GM12878 (cell line): ENCODE measurements around the gene DTL. TPM values are rescaled to one million over a fixed set of nuclear protein-coding genes. Genes with fewer than 3 reads are reported as not detected.

Experiments
- ATAC-seq: fragments of 200-7000 bp; cut with Tn5 transposase; 3 replicates; pipeline ENCODE4 v1.9.1; 2020; ENCODE audit warnings: mild to moderate bottlenecking, moderate library complexity
- BruUV-seq: library from RNA; stranded (reverse); fragments of 400-500 nt; replicated peaks from 2 replicates; lab custom pipeline; 2021; lab: Mats Ljungman, UMichigan
- CTCF ChIA-PET: fragments of 300-600 bp; sonication (Branson Sonifier 250); formaldehyde crosslinking; extraction: SDS; loops from one replicate; lab custom pipeline; 2021; ENCODE audit warnings: inconsistent platforms; lab: Yijun Ruan, JAX
- POLR2A ChIA-PET: fragments of 350-600 bp; formaldehyde crosslinking; extraction: SDS; loops from one replicate; lab custom pipeline; 2021; ENCODE audit warnings: inconsistent platforms; lab: Charles Lee
- RAD21 ChIA-PET: fragments of 300-600 bp; sonication (Branson Sonifier 250); formaldehyde crosslinking; loops from one replicate; lab custom pipeline; 2023; ENCODE audit warnings: antibody characterized with exemption; ENCODE audit not compliant: unreplicated experiment; lab: Charles Lee
- SMC1A ChIA-PET: fragments of 300-600 bp; sonication (Branson Sonifier 250); formaldehyde crosslinking; loops from one replicate; lab custom pipeline; 2023; ENCODE audit not compliant: unreplicated experiment, uncharacterized antibody; lab: Charles Lee
- DNase-seq: peaks from one replicate; pipeline ENCODE4 v3.0.0-alpha.2; 2011; ENCODE audit warnings: low read depth, low spot score
- FAIRE-seq: peaks from 3 replicates; lab custom pipeline; 2011; peaks lifted over from hg19 to GRCh38; lab: Jason Lieb, UNC
- H2AFZ ChIP-seq: 2 replicates; pipeline ENCODE4 v1.6.0; 2011; ENCODE audit warnings: low read depth, low read length, control low read depth; ENCODE audit not compliant: control insufficient read depth
- H3K27ac ChIP-seq: 2 replicates; pipeline ENCODE4 v1.5.1; 2011; ENCODE audit warnings: control low read depth; ENCODE audit not compliant: control insufficient read depth, insufficient read depth
- H3K27me3 ChIP-seq, 2 experiments: replicated peaks in 1 of 2; 2 replicates each; pipeline versions ENCODE4 v1.6.0 to v1.6.1; 2011; ENCODE audit warnings: low read length in 1 of 2; ENCODE audit not compliant: control insufficient read depth in 2 of 2, insufficient read depth in 2 of 2
- H3K36me3 ChIP-seq, 2 experiments: 2 replicates each; pipeline ENCODE4 v1.5.1; 2011; ENCODE audit warnings: low read length in 1 of 2; ENCODE audit not compliant: control insufficient read depth in 2 of 2, insufficient read depth in 2 of 2
- H3K4me1 ChIP-seq: 2 replicates; pipeline ENCODE4 v1.6.1; 2011; ENCODE audit warnings: mild to moderate bottlenecking, low read length, moderate library complexity, mixed read lengths; ENCODE audit not compliant: control insufficient read depth, insufficient read depth
- H3K4me2 ChIP-seq: 2 replicates; pipeline ENCODE4 v1.6.0; 2011; ENCODE audit warnings: control low read depth; ENCODE audit not compliant: control insufficient read depth, insufficient read depth
- H3K4me3 ChIP-seq: fragments of 200-600 bp; sonication (generic); 2 replicates; pipeline ENCODE4 v1.5.1; 2016
- H3K79me2 ChIP-seq: 2 replicates; pipeline ENCODE4 v1.6.0; 2011; ENCODE audit warnings: low read length; ENCODE audit not compliant: control insufficient read depth, insufficient read depth
- H3K9ac ChIP-seq: 2 replicates; pipeline ENCODE4 v1.8.0; 2011; ENCODE audit warnings: low read length, control low read depth, mixed read lengths; ENCODE audit not compliant: control insufficient read depth, insufficient read depth
- H3K9me3 ChIP-seq: replicated peaks from 3 replicates; pipeline ENCODE4 v1.5.1; 2011; ENCODE audit warnings: mild to moderate bottlenecking, low read length; ENCODE audit not compliant: control insufficient read depth, insufficient read depth
- H4K20me1 ChIP-seq: 2 replicates; pipeline ENCODE4 v1.6.0; 2011; ENCODE audit not compliant: control insufficient read depth, insufficient read depth
- CHD2 ChIP-seq: IDR thresholded peaks from 2 replicates; pipeline ENCODE4 v1.6.1; 2011; ENCODE audit warnings: low read depth, low read length, improper control_type of control experiment, borderline replicate concordance
- EP300 ChIP-seq, 2 experiments: fragments of 150-350 bp in 1 of 2; IDR thresholded peaks; 2 replicates each; pipeline ENCODE4 v1.6.1; 2011 to 2012; ENCODE audit warnings: low read depth in 2 of 2, low read length in 2 of 2, borderline replicate concordance in 1 of 2, improper control_type of control experiment in 1 of 2, inconsistent platforms in 1 of 2; ENCODE audit not compliant: control insufficient read depth in 1 of 2
- HDAC2 ChIP-seq: fragments of 200-600 bp; sonication (generic); IDR thresholded peaks from 2 replicates; pipeline ENCODE4 v1.6.1; 2017
- IKZF2 ChIP-seq, 2 experiments: fragments of 450-650 bp; IDR thresholded peaks; 2 replicates each; pipeline ENCODE4 v1.6.1; 2017; ENCODE audit warnings: mild to moderate bottlenecking in 2 of 2, moderate library complexity in 2 of 2
- KLF5 ChIP-seq: fragments of 450-650 bp; IDR thresholded peaks from 2 replicates; pipeline ENCODE4 v1.6.1; 2014; ENCODE audit warnings: mild to moderate bottlenecking; ENCODE audit not compliant: partially characterized antibody
- NFYB ChIP-seq: IDR thresholded peaks from 2 replicates; pipeline ENCODE4 v1.6.1; 2011; ENCODE audit warnings: low read depth, mild to moderate bottlenecking, low read length, improper control_type of control experiment, moderate library complexity; ENCODE audit not compliant: insufficient read depth
- NR2C1 ChIP-seq: fragments of 450-650 bp; IDR thresholded peaks from 2 replicates; pipeline ENCODE4 v1.6.1; 2017; ENCODE audit warnings: antibody characterized with exemption, mild to moderate bottlenecking, moderate library complexity
- PAX8 ChIP-seq: fragments of 450-650 bp; IDR thresholded peaks from 2 replicates; pipeline ENCODE4 v1.6.1; 2017; ENCODE audit warnings: mild to moderate bottlenecking, moderate library complexity
- RAD21 ChIP-seq: IDR thresholded peaks from 2 replicates; pipeline ENCODE4 v1.6.1; 2011; ENCODE audit warnings: mild to moderate bottlenecking, low read depth, low read length, moderate library complexity; ENCODE audit not compliant: insufficient read depth
- RELA ChIP-seq: fragments of 450-650 bp; IDR thresholded peaks from 2 replicates; pipeline ENCODE4 v1.8.0; 2014; ENCODE audit warnings: borderline replicate concordance; ENCODE audit not compliant: partially characterized antibody
- SMC3 ChIP-seq: IDR thresholded peaks from 2 replicates; pipeline ENCODE4 v1.6.1; 2011; ENCODE audit warnings: low read length, improper control_type of control experiment, borderline replicate concordance
- SPI1 ChIP-seq: IDR thresholded peaks from 2 replicates; pipeline ENCODE4 v1.6.1; 2011; ENCODE audit warnings: low read depth, mild to moderate bottlenecking, low read length, moderate library complexity, borderline replicate concordance; ENCODE audit not compliant: insufficient read depth
- SRF ChIP-seq, 2 experiments: IDR thresholded peaks; 2 replicates each; pipeline ENCODE4 v1.6.1; 2011; ENCODE audit warnings: low read depth in 2 of 2, low read length in 2 of 2, mild to moderate bottlenecking in 1 of 2, moderate library complexity in 1 of 2
- STAT1 ChIP-seq: fragments of 450-650 bp; conservative IDR thresholded peaks from 2 replicates; pipeline ENCODE4 v1.6.1; 2014; ENCODE audit warnings: antibody characterized with exemption, mild to moderate bottlenecking
- SUZ12 ChIP-seq: fragments of 200-600 bp; sonication (generic); IDR thresholded peaks from one replicate; pipeline ENCODE4 v1.6.1; 2018; ENCODE audit warnings: antibody characterized with exemption, mild to moderate bottlenecking; ENCODE audit not compliant: unreplicated experiment
- TCF3 ChIP-seq: IDR thresholded peaks from 2 replicates; pipeline ENCODE4 v1.6.1; 2012; ENCODE audit warnings: low read depth, mild to moderate bottlenecking, low read length, borderline replicate concordance; ENCODE audit not compliant: insufficient read depth
- WRNIP1 ChIP-seq: IDR thresholded peaks from 2 replicates; pipeline ENCODE4 v1.6.1; 2011; ENCODE audit warnings: low read depth, low read length, improper control_type of control experiment, borderline replicate concordance
- ZNF207 ChIP-seq: fragments of 450-650 bp; IDR thresholded peaks from 2 replicates; pipeline ENCODE4 v1.6.1; 2014; ENCODE audit warnings: antibody characterized with exemption, mild to moderate bottlenecking, borderline replicate concordance
- WGBS: methylation state at CpG from one replicate; pipeline ENCODE4 v1.1.6; 2016; ENCODE audit warnings: low lambda C conversion rate; ENCODE audit not compliant: insufficient replicate concordance, insufficient coverage; ENCODE audit errors: missing lambda C conversion rate; 5-methylcytosine and 5-hydroxymethylcytosine counted together
- in situ Hi-C: fragments of 300-500 bp; cut with MboI; formaldehyde crosslinking; loops from 9 replicates; pipeline ENCODE4 v1.14.3; 2018; ENCODE audit warnings: mixed read lengths
- intact Hi-C: fragments of 100-400 bp; cut with micrococcal nuclease; formaldehyde crosslinking; loops from one replicate; pipeline ENCODE4 v1.14.2; 2022; ENCODE audit not compliant: unreplicated experiment
- polyA plus RNA-seq, 11 experiments: library from polyadenylated mRNA; depleted of rRNA in 4 of 11; unstranded in 6 of 11; stranded (reverse) in 5 of 11; fragments of >200 nt; fragmentation: Nextera tagmentation in 4 of 11; fragmentation: Illumina TruSeq in 1 of 11; extraction: Ambion mirVana in 4 of 11; extraction: Trizol in 1 of 11; gene quantifications; 1 replicate in 1 of 11; 2 replicates in 10 of 11; pipeline versions ENCODE4 v1.2.1 to v1.2.3, GENCODE V29; 2011 to 2016; ENCODE audit warnings: inconsistent platforms in 2 of 11, missing spikeins in 2 of 11, low read depth in 1 of 11
- total RNA-seq, 4 experiments: library from RNA; depleted of rRNA in 3 of 4; stranded (reverse); fragments of >200 nt in 3 of 4; fragmentation: Illumina TruSeq in 1 of 4; extraction: Trizol in 1 of 4; gene quantifications; 2 replicates each; pipeline versions ENCODE4 v1.2.1 to v1.2.3, GENCODE V29; 2013 to 2021

The DTL gene
- total and polyA plus RNA-seq, 10 of the 15 experiments (the other 5 are each of a cell fraction or from before 2014, with no cell fraction given): 24.1 to 73.4 (median 52.2) TPM

- SMC1A ChIA-PET: interaction anchor here (1.5 to 2.0 kb wide), 2 partner anchors 25 to 35 kb away, joined by 4 to 7 read pairs; no protein-coding TSS in a partner anchor
- no TSS peak for BruUV-seq
- intact Hi-C loops: no loop called here
Measured at GRCh38 chr1:212106286-212106792, 70.8 kb downstream of the DTL start.

GRCh38 chr1:212107481-212107880, 71.9 kb downstream of the DTL start:
- H4K20me1 ChIP-seq: no peaks in the 10 kb centered on the region
- POLR2A ChIA-PET: interaction anchor here (0.6 to 0.7 kb wide), 2 partner anchors 13 to 648 kb away, joined by 3 to 4 read pairs; no protein-coding TSS in a partner anchor
- TF ChIP-seq RAD21 (no peak), SRF (IDR thresholded peaks at IDR 0.05; ENCODE audit: low read depth in 2 of 2, low read length in 2 of 2) (no peak), HDAC2 (no peak), CHD2 (no peak), IKZF2 (IDR thresholded peaks at IDR 0.05) (no peak), TCF3 (no peak), SUZ12 (no peak), WRNIP1 (no peak), EP300 (IDR thresholded peaks at IDR 0.05; ENCODE audit: borderline replicate concordance in 1 of 2, control insufficient read depth in 1 of 2, low read depth in 2 of 2, low read length in 2 of 2) (no peak), NR2C1 (no peak), SPI1 (no peak), PAX8 (no peak), ZNF207 (no peak), RELA (no peak), KLF5 (no peak), NFYB (no peak)
- no peaks in the 10 kb centered on the region for H3K79me2 ChIP-seq
- ATAC-seq (no peak), DNase-seq (no peak), FAIRE-seq (no peak)
- no peak overlapping the region for H3K27ac ChIP-seq
- no peak overlapping the region for H3K4me3 ChIP-seq
- WGBS: 96% methylated on average over 3 of the region's 3 CpGs
- H3K9me3 ChIP-seq: no peaks in the 10 kb centered on the region
- no peaks in the 10 kb centered on the region for H3K27me3 ChIP-seq
- no peak overlapping the region for H2AFZ ChIP-seq
- RAD21 ChIA-PET: no interaction called here
- H3K36me3 ChIP-seq: peaks cover 5 to 9% of the 10 kb centered on the region in 2 experiments; a peak in 3 of 4 replicates
- H3K4me1 ChIP-seq: no peaks in the 10 kb centered on the region
- intact Hi-C loops: no loop called here
- H3K9ac ChIP-seq: no peak overlapping the region
- no TSS peak for BruUV-seq
- SMC1A ChIA-PET: interaction anchor here (0.8 to 1.2 kb wide), 2 partner anchors 10 to 36 kb away, joined by 4 to 6 read pairs; no protein-coding TSS in a partner anchor
- in situ Hi-C loops: no loop called here
- no peak overlapping the region for H3K4me2 ChIP-seq
- CTCF ChIA-PET: interaction anchor here (1.1 to 2.0 kb wide), 2 partner anchors 8 to 347 kb away, joined by 3 to 8 read pairs; no protein-coding TSS in a partner anchor

More at GRCh38 chr1:212106286-212106792, 70.8 kb downstream of the DTL start:
- CTCF ChIA-PET: interaction anchor here (0.9 to 2.0 kb wide), 4 partner anchors 9 to 352 kb away, joined by 3 to 8 read pairs (median 3); no protein-coding TSS in a partner anchor
- no peak for ATAC-seq
- Histone ChIP-seq H3K4me3 (no peak overlapping the region), H3K9ac (no peak overlapping the region), H3K27ac (no peak overlapping the region)
- TF ChIP-seq STAT1 (no peak), TCF3 (no peak), SMC3 (no peak)
- TF ChIP-seq, all 136 proteins: peak for 0
- in situ Hi-C loops: no loop called here
- Histone ChIP-seq H4K20me1 (no peaks in the 10 kb centered on the region), H3K9me3 (no peaks in the 10 kb centered on the region), H3K4me1 (no peaks in the 10 kb centered on the region), H3K27me3 (no peaks in the 10 kb centered on the region), H2AFZ (no peak overlapping the region), H3K4me2 (no peak overlapping the region), H3K36me3 (peaks cover 8 to 9% of the 10 kb centered on the region in 2 experiments; a peak in 3 of 4 replicates), H3K79me2 (no peaks in the 10 kb centered on the region)
- ChIA-PET RAD21 (interaction anchor here (0.7 kb wide), 1 partner anchor 371 kb away, joined by 3 read pairs; no protein-coding TSS in a partner anchor), POLR2A (no interaction called here)
- DNase-seq (no peak), FAIRE-seq (no peak)
- WGBS: 96% methylated on average over 1 of the region's 1 CpG
